ENCODE data around the gene LRRTM4. TPM values are rescaled to one million over a fixed set of nuclear protein-coding genes. Genes with fewer than 3 reads are reported as not detected.
A peak's percentile ranks its signal among the peaks of the same experiment; 100 is the strongest.
"Not testable (repeated sequence)": the region's sequence is repeated elsewhere in the genome, so short reads cannot be mapped to it uniquely, and the experiment has no call there.

The LRRTM4 gene
- total and polyA plus RNA-seq, 2 experiments from 2014 or later, result 4.5 to 15.4 TPM

DNA sequence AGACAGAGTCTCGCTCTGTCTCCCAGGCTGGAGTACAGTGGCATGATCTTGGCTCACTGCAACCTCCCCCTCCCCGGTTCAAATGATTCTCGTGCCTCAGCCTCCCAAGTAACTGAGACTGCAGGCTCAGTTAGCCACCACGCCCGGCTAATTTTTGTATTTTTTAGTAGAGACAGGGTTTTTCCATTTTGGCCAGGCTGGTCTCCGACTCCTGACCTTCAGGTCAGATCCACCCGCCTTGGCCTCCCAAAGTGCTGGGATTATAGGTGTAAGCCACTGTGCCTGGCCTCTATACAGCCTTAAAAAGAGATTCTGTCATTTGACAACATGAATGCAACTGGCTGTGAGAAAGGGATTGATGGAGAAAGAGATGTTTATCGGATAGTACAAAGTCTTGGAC is 426.7 kb downstream of the LRRTM4 start:
- Histone ChIP-seq H3K36me3 (ENCODE audit: insufficient read depth) (peaks cover 23% of the 10 kb centered on the region; the same call in 1 of the 2 replicates), H3K79me2 (replicated peaks; ENCODE audit: insufficient read depth) (peaks cover 66% of the 10 kb centered on the region), H3K4me3 (peak overlapping the region; percentile 84), H3K4me1 (ENCODE audit: insufficient read depth) (peaks cover 31% of the 10 kb centered on the region), H3K4me2 (peak overlapping the region; percentile 74), H4K20me1 (replicated peaks; ENCODE audit: insufficient read depth) (peaks cover 11% of the 10 kb centered on the region)
- H3K27me3 Mint-ChIP-seq (ENCODE audit: insufficient read depth, low read depth, poor library complexity), result peaks cover 35% of the 10 kb centered on the region
- not testable (repeated sequence) for H3K27ac ChIP-seq (ENCODE audit: low read depth); H3F3A ChIP-seq (replicated peaks; ENCODE audit: low read depth); H3K9me2 ChIP-seq (ENCODE audit: insufficient read depth); H3K27me3 ChIP-seq (ENCODE audit: insufficient read depth); H2AFZ ChIP-seq; H3K9me3 Mint-ChIP-seq
- 0 out of 2 replicates have a peak overlapping the region, but pooled peaks have one; percentile 23 for H3K27ac Mint-ChIP-seq
- peaks cover 95% of the 10 kb centered on the region for H3K36me3 Mint-ChIP-seq (ENCODE audit: low read depth)
- TF ChIP-seq POLR2AphosphoS5 (IDR thresholded peaks at IDR 0.05; ENCODE audit: low read depth), result peak; percentile 73
- H3K4me1 Mint-ChIP-seq, result peaks cover 49% of the 10 kb centered on the region
- ATAC-seq (peak; percentile 62), DNase-seq (ENCODE audit: low spot score) (peak; percentile 36)
- peak overlapping the region; percentile 99 for H3K4me3 Mint-ChIP-seq

DNA sequence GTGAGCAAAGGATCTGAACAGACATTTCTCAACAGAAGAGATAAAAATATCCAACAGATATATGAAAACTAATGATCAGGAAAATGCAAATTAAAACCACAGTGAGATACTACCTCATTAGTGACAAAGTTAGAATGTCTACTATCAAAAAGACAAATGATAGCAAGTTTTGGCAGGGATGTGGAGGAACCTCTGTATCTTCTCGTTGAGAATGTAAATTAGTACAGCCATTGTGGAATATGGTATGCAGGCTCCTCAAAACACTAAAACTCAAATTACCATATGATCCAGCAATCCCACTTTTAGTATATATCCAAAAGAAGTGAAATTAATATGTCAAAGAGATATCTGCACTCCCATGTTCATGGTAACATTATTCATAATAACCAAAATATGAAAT is 427.1 kb downstream of the LRRTM4 start:
- Histone ChIP-seq H3K9me2 (ENCODE audit: insufficient read depth) (no peaks in the 10 kb centered on the region), H3K79me2 (replicated peaks; ENCODE audit: insufficient read depth) (peaks cover 70% of the 10 kb centered on the region), H4K20me1 (replicated peaks; ENCODE audit: insufficient read depth) (peaks cover 15% of the 10 kb centered on the region), H3K4me3 (peak overlapping the region; percentile 84), H3K27me3 (ENCODE audit: insufficient read depth) (no peaks in the 10 kb centered on the region), H3K36me3 (ENCODE audit: insufficient read depth) (peaks cover 27% of the 10 kb centered on the region; the same call in 1 of the 2 replicates), H3K4me2 (peak overlapping the region; percentile 74), H2AFZ (no peak overlapping the region), H3K4me1 (ENCODE audit: insufficient read depth) (peaks cover 29% of the 10 kb centered on the region), H3K27ac (ENCODE audit: low read depth) (peak overlapping the region; percentile 74; the same call in 1 of the 2 replicates), H3F3A (replicated peaks; ENCODE audit: low read depth) (peaks cover 9% of the 10 kb centered on the region)
- Mint-ChIP-seq H3K36me3 (ENCODE audit: low read depth) (peaks cover 95% of the 10 kb centered on the region), H3K4me3 (peak overlapping the region; percentile 99), H3K9me3 (peaks cover 14% of the 10 kb centered on the region), H3K4me1 (peaks cover 47% of the 10 kb centered on the region), H3K27ac (peak overlapping the region; percentile 84), H3K27me3 (ENCODE audit: insufficient read depth, low read depth, poor library complexity) (peaks cover 39% of the 10 kb centered on the region)
- ATAC-seq, result peak; percentile 32; the same call in 2 of the 3 replicates
- no peak for DNase-seq (ENCODE audit: low spot score)
- no peak for TF ChIP-seq ZNF114 (CRISPR knock-in tag; IDR thresholded peaks at IDR 0.05)
- TF ChIP-seq POLR2AphosphoS5 (IDR thresholded peaks at IDR 0.05; ENCODE audit: low read depth), result peak; percentile 76; the same call in 1 of the 2 replicates

DNA sequence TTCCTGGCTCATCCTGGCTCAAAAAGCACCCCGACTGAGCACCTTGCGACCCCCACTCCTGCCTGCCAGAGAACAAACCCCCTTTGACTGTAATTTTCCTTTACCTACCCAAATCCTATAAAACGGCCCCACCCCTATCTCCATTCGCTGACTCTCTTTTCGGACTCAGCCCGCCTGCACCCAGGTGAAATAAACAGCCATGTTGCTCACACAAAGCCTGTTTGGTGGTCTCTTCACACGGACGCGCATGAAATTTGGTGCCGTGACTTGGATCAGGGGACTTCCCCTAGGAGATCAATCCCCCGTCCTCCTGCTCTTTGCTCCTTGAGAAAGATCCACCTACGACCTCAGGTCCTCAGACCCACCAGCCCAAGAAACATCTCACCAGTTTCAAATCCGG is 433.8 kb downstream of the LRRTM4 start:
- peak overlapping the region; percentile 99 for H3K4me3 Mint-ChIP-seq
- not testable (repeated sequence) for DNase-seq (ENCODE audit: low spot score); H4K20me1 ChIP-seq (replicated peaks; ENCODE audit: insufficient read depth); H3F3A ChIP-seq (replicated peaks; ENCODE audit: low read depth); H2AFZ ChIP-seq; H3K27me3 ChIP-seq (ENCODE audit: insufficient read depth); ATAC-seq; H3K9me2 ChIP-seq (ENCODE audit: insufficient read depth)
- H3K4me1 Mint-ChIP-seq, result peaks cover 39% of the 10 kb centered on the region
- Histone ChIP-seq H3K27ac (ENCODE audit: low read depth) (peak overlapping the region; percentile 97), H3K79me2 (replicated peaks; ENCODE audit: insufficient read depth) (peaks cover 68% of the 10 kb centered on the region), H3K36me3 (ENCODE audit: insufficient read depth) (peaks cover 10% of the 10 kb centered on the region; the same call in 1 of the 2 replicates), H3K4me3 (peak overlapping the region; percentile 84), H3K4me1 (ENCODE audit: insufficient read depth) (peaks cover 36% of the 10 kb centered on the region), H3K4me2 (peak overlapping the region; percentile 84)
- H3K36me3 Mint-ChIP-seq (ENCODE audit: low read depth), result peaks cover 59% of the 10 kb centered on the region
- peaks cover 26% of the 10 kb centered on the region for H3K9me3 Mint-ChIP-seq
- H3K27me3 Mint-ChIP-seq (ENCODE audit: insufficient read depth, low read depth, poor library complexity), result peaks cover 44% of the 10 kb centered on the region
- H3K27ac Mint-ChIP-seq, result peak overlapping the region; percentile 100

DNA sequence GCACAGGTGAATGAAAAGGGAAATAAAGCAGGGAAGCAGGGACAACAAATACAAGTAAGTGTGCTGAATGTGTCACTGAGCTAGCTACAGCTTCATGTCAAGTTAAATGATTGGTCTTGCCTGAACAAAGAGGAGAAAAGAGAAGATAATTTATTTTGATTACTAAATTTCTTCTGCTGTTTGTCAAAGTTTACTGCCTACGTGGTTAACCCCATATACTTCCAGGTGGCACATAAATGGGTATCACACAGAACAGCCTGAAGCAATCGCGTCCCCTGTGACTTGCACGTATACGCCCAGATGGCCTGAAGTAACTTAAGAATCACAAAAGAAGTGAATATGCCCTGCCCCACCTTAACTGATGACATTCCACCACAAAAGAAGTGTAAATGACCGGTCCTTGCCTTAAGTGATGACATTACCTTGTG is 434.2 kb downstream of the LRRTM4 start:
- Histone ChIP-seq H3K27me3 (ENCODE audit: insufficient read depth) (no peaks in the 10 kb centered on the region), H3K9me2 (ENCODE audit: insufficient read depth) (no peaks in the 10 kb centered on the region), H3K36me3 (ENCODE audit: insufficient read depth) (peaks cover 7% of the 10 kb centered on the region; the same call in 1 of the 2 replicates), H3K4me3 (peak overlapping the region; percentile 84), H4K20me1 (replicated peaks; ENCODE audit: insufficient read depth) (0 out of 2 replicates have a peak, but pooled peaks cover 6% of the 10 kb centered on the region), H3F3A (replicated peaks; ENCODE audit: low read depth) (peaks cover 6% of the 10 kb centered on the region; the same call in 1 of the 2 replicates), H3K4me1 (ENCODE audit: insufficient read depth) (peaks cover 33% of the 10 kb centered on the region), H2AFZ (no peak overlapping the region), H3K4me2 (peak overlapping the region; percentile 70), H3K27ac (ENCODE audit: low read depth) (peak overlapping the region; percentile 88), H3K79me2 (replicated peaks; ENCODE audit: insufficient read depth) (peaks cover 64% of the 10 kb centered on the region)
- peak; percentile 86 for ATAC-seq
- peaks cover 36% of the 10 kb centered on the region for H3K4me1 Mint-ChIP-seq
- peak; percentile 55 for DNase-seq (ENCODE audit: low spot score)
- peaks cover 55% of the 10 kb centered on the region for H3K36me3 Mint-ChIP-seq (ENCODE audit: low read depth)
- peaks cover 26% of the 10 kb centered on the region for H3K9me3 Mint-ChIP-seq
- peaks cover 42% of the 10 kb centered on the region for H3K27me3 Mint-ChIP-seq (ENCODE audit: insufficient read depth, low read depth, poor library complexity)
- H3K27ac Mint-ChIP-seq, result peak overlapping the region; percentile 100
- H3K4me3 Mint-ChIP-seq, result peak overlapping the region; percentile 99
- TF ChIP-seq NANOG (IDR thresholded peaks at IDR 0.05; ENCODE audit: borderline replicate concordance) (peak; percentile 96), CREB1 (CRISPR knock-in tag; IDR thresholded peaks at IDR 0.05; ENCODE audit: low read depth) (peak; percentile 13; the same call in 1 of the 2 replicates), JUNB (IDR thresholded peaks at IDR 0.05; ENCODE audit: unreplicated experiment) (no peak)
